Large intestine (tissue), 3 donors: ENCODE data around the gene ZNF677. TPM values are rescaled to one million over a fixed set of nuclear protein-coding genes. Genes with fewer than 3 reads are reported as not detected.
A peak's percentile ranks its signal among the peaks of the same experiment; 100 is the strongest.
"Not testable (repeated sequence)": the region's sequence is repeated elsewhere in the genome, so short reads cannot be mapped to it uniquely, and the experiment has no call there.

Source experiments
- DNase-seq, 2 donors: peaks; one replicate each; pipeline versions ENCODE4 v3.0.0 to v3.0.0-alpha.2; 2013
- H3K27ac ChIP-seq: one replicate; pipeline ENCODE4 v1.5.1; 2013; ENCODE audit warnings: low read length
- H3K27me3 ChIP-seq: 2 replicates; pipeline ENCODE4 v1.6.1; 2013; ENCODE audit warnings: low read length; ENCODE audit not compliant: control insufficient read depth, insufficient read depth
- H3K36me3 ChIP-seq: 2 replicates; pipeline ENCODE4 v1.6.1; 2013; ENCODE audit warnings: low read length; ENCODE audit not compliant: control insufficient read depth, insufficient read depth
- H3K4me1 ChIP-seq: one replicate; pipeline ENCODE4 v1.6.1; 2013; ENCODE audit warnings: low read length; ENCODE audit not compliant: control insufficient read depth, insufficient read depth
- H3K4me3 ChIP-seq: one replicate; pipeline ENCODE4 v1.5.1; 2013; ENCODE audit warnings: low read length
- H3K9me3 ChIP-seq: one replicate; pipeline ENCODE4 v1.6.1; 2013; ENCODE audit warnings: mild to moderate bottlenecking, low read depth, low read length, moderate library complexity; ENCODE audit not compliant: control insufficient read depth
- WGBS: methylation state at CpG from one replicate; pipeline ENCODE4 v1.1.5; 2013; ENCODE audit warnings: low lambda C conversion rate; ENCODE audit not compliant: insufficient coverage; 5-methylcytosine and 5-hydroxymethylcytosine counted together
- polyA plus RNA-seq: library from polyadenylated mRNA; unstranded; fragments of 120-200 nt; gene quantifications from one replicate; pipeline ENCODE4 v1.2.1, GENCODE V29; 2013

The ZNF677 gene
- polyA plus RNA-seq, 1 donor: 27.8 TPM

DNA sequence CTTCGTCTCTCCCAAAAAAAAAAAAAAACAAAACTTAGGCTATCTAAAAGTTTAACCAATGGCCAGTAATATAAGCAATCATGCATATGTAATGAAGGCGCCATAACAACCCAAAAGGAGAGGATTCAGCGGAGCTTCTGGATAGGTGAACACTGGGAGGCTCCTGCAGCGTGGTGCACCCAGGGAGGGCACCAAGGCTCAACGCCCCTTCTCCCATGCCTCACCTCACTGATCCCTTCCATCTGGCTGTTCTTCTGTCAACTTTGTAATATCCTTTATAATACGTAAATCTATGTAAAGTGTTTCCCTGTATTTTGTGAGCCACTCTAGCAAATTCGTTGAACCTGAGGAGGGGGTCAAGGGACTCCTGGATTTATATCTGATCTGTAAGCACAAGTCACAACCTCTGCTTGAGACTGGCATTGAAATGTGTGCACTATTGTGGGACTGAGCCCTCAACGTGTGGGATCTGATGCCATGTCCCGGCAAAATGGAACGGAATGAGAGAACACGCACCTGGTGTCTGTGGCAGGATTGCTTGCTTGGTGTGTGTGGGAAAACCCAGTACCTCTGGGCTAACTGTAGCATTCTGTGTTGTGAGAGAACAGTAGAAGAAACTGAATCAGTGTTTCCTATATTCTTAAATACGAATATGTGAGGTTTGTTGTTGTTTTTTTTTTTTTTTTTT lies 61.0 kb downstream of the ZNF677 start:
- peaks cover 9% of the 10 kb centered on the region for H3K4me1 ChIP-seq
- DNase-seq: no peak
- WGBS: no CpG with 5 or more reads among the region's 12 CpGs
- H3K36me3 ChIP-seq: peaks cover 5% of the 10 kb centered on the region
- H3K9me3 ChIP-seq: peaks cover 8% of the 10 kb centered on the region
- H3K4me3 ChIP-seq: peak overlapping the region; percentile 59
- H3K27ac ChIP-seq: no peak overlapping the region
- H3K27me3 ChIP-seq: no peaks in the 10 kb centered on the region

- peak within 1 kb of the TSS; percentile 59 for H3K4me3 ChIP-seq
- peaks cover 6% of the 10 kb centered on the region for H3K9me3 ChIP-seq
- H3K27me3 ChIP-seq: no peaks in the 10 kb centered on the region
- peak; percentile 90 to 91 for DNase-seq
- WGBS: 20% methylated on average over 1 of the region's 53 CpGs
- peak within 1 kb of the TSS; percentile 67 for H3K27ac ChIP-seq
- peaks cover 9% of the 10 kb centered on the region for H3K4me1 ChIP-seq
- H3K36me3 ChIP-seq: peaks cover 5% of the 10 kb centered on the region
These were observed 61.7 kb downstream of the ZNF677 start, which contains the start of gene ZNF665 for GRCh38 chr19:53192771-53193534. Gene ZNF665, minus strand, starts transcription at chr19:53193358. Its CDS starts 10,460 bp downstream, at chr19:53182898.

- Histone ChIP-seq H3K27me3 (no peaks in the 10 kb centered on the region), H3K27ac (no peak overlapping the region), H3K4me3 (no peak overlapping the region), H3K9me3 (no peaks in the 10 kb centered on the region), H3K36me3 (peaks cover 5% of the 10 kb centered on the region), H3K4me1 (peaks cover 4% of the 10 kb centered on the region)
- DNase-seq: no peak
- no CpG with 5 or more reads among the region's 3 CpGs for WGBS
These were observed 64.4 kb downstream of the ZNF677 start for GRCh38 chr19:53190253-53190652.

DNA sequence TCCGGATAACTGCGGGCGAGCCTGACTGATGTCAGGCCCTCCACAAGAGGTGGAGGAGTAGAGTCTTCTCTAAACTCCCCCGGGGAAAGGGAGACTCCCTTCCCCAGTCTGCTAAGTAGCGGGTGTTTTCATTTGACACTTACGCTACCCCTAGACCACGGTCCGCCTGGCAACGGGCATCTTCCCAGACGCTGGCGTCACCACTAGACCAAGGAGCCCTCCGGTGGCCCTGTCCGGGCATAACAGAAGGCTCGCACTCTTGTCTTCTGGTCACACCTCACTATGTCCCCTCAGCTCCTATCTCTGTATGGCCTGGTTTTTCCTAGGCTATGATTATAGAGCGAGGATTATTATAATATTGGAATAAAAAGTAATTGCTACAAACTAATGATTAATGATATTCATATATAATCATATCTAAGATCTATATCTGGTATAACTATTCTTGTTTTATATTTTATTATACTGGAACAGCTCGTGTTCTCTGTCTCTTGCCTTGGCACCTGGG lies 64.9 kb downstream of the ZNF677 start:
- H3K4me3 ChIP-seq, H3K4me1 ChIP-seq, H3K9me3 ChIP-seq, H3K36me3 ChIP-seq, H3K27ac ChIP-seq, H3K27me3 ChIP-seq, DNase-seq: not testable (repeated sequence)
- no CpG with 5 or more reads among the region's 16 CpGs for WGBS

Other genes starting within 250 kb of the ZNF677 start
- 0.03 TPM for gene ERVV-1, start 241.0 kb downstream of the ZNF677 start, polyA plus RNA-seq
- not detected for gene ERVV-2, start 210.1 kb downstream of the ZNF677 start, polyA plus RNA-seq
- gene ZNF160, start 151.5 kb downstream of the ZNF677 start, polyA plus RNA-seq: 115 TPM
- gene ZNF415, start 122.0 kb downstream of the ZNF677 start, polyA plus RNA-seq: 38.0 TPM
- gene ZNF347, start 95.8 kb downstream of the ZNF677 start, polyA plus RNA-seq: 14.8 TPM
- 6.3 TPM for gene ZNF665, start 61.5 kb downstream of the ZNF677 start, polyA plus RNA-seq
- gene VN1R2, start 3.4 kb upstream of the ZNF677 start, polyA plus RNA-seq: 0.03 TPM
- not detected for gene VN1R4, start 12.8 kb upstream of the ZNF677 start, polyA plus RNA-seq
- 6.5 TPM for gene ZNF845, start 78.9 kb upstream of the ZNF677 start, polyA plus RNA-seq
- 15.4 TPM for gene ZNF525, start 110.8 kb upstream of the ZNF677 start, polyA plus RNA-seq
- gene ZNF765, start 140.3 kb upstream of the ZNF677 start, polyA plus RNA-seq: 11.7 TPM
- gene ZNF761, start 177.1 kb upstream of the ZNF677 start, polyA plus RNA-seq: 15.6 TPM
- 6.0 TPM for gene ZNF813, start 212.9 kb upstream of the ZNF677 start, polyA plus RNA-seq